Measurements from ENCODE around the gene PLET1.
"Not testable (repeated sequence)": the region's sequence is repeated elsewhere in the genome, so short reads cannot be mapped to it uniquely, and the experiment has no call there.

Gene PLET1

DNA sequence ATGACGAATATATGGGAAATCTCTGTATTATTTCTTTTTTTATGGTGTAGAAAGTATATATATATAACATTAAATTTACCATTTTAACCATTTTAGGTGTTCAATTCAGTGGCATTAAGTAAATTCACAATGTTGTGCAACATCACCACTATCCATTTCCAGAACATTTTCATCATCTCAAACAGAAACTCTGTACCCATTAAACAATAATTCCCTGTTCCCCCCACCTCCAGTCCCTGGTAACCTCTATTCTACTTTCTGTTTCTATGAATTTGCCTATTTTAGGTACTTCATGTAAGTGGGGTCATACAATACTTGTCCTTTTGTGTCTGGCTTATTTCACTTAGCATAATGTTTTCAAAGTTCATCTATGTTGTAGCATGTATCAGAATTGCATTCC, 49.8 kb downstream of the PLET1 start:
- no peak for DNase-seq

DNA sequence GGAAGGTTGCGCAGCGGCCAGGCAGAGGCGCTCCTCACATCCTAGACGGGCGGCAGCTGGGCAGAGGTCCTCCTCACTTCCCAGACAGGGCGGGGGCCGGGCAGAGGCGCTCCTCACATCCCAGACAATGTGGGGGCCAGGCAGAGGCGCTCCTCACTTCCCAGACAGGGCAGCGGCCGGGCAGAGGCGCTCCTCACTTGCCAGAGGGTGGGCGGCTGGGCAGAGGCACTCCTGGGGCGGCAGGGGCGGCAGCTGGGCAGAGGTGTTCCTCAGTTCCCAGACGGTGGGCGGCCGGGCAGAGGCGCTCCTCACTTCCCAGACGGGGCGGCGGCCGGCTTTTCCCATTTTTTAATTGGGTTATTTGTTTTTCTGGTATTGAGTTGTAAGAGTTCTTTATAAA, 54.6 kb downstream of the PLET1 start:
- no peak for DNase-seq

DNA sequence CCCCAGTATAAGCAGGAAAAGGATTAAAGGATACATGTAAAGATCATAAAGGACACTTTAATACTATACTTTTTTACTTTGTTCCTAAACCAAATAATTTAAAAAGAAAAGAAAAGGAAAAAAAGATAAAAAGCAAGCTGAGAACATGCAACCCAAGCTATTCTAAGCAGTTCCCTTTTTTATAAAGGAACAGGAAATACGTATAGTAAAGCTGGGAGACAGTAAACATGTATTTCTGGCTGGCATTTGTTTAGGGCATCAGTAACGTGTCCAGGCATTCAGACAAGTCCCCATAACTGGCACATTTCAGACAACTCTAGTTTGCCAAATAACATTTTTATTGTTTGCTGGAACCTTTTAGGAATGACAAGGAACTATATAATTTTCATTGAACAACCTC, 60.4 kb downstream of the PLET1 start:
- no peak for DNase-seq

DNA sequence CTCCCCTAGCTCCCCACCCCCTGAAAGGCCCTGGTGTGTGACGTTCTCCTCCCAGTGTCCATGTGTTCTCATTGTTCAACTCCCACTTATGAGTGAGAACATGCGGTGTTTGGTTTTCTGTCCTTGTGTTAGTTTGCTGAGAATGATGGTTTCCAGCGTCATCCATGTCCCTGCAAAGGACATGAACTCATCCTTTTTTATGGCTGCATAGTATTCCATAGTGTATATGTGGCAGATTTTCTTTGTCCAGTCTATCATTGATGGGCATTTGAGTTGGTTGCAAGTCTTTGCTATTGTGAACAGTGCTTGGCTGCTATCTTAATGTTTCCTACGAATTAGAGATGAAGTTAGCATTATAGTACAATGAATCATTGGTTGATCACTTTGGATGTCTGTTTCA, 61.6 kb downstream of the PLET1 start:
- not testable (repeated sequence) for DNase-seq

All from left hindlimb (tissue), 1 donor.